ENCODE measurements around the gene DPYSL5.

DPYSL5 gene

DNA sequence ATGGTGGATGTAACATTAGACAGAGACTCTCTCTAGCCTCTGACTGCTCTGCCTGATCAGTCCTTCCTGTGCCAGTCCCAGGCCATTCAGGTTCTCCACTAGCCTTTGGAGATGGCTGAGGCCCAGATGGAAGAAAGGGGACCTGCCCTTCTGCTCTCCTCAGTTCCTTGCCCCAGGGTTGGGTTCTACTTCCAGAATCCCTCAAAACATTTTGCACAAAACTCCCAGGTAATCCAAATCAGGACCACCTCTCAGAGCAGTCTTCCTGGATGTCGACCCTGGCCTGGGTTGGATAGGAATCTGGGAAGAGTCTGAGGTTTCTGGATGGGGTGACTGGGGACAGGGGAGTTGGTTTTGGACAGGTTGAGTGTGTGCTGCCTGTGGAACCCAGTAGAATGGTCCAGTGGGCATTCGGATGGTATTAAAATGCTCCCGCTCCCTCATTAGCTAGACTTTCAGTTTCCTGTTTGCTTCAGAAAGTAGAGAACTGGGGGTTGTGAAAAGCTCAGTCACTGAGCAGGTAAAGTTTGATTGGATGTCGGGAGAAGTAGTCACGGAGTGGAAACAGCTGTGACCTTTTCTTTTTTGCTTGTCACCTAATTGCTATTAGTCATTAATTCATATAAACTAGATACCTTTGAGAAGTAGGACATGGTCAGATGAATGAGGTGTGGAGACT, 37.9 kb downstream of the DPYSL5 start:
- TF ChIP-seq EZH2phosphoT487 (IDR thresholded peaks at IDR 0.05; ENCODE audit: low read depth) = no peak
- TF ChIP-seq, protein P1, sequence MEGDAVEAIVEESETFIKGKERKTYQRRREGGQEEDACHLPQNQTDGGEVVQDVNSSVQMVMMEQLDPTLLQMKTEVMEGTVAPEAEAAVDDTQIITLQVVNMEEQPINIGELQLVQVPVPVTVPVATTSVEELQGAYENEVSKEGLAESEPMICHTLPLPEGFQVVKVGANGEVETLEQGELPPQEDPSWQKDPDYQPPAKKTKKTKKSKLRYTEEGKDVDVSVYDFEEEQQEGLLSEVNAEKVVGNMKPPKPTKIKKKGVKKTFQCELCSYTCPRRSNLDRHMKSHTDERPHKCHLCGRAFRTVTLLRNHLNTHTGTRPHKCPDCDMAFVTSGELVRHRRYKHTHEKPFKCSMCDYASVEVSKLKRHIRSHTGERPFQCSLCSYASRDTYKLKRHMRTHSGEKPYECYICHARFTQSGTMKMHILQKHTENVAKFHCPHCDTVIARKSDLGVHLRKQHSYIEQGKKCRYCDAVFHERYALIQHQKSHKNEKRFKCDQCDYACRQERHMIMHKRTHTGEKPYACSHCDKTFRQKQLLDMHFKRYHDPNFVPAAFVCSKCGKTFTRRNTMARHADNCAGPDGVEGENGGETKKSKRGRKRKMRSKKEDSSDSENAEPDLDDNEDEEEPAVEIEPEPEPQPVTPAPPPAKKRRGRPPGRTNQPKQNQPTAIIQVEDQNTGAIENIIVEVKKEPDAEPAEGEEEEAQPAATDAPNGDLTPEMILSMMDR (IDR thresholded peaks at IDR 0.05; ENCODE audit: low read depth, low read length) = no peak
- Histone ChIP-seq H2AFZ (ENCODE audit: low read depth, low read length) (no peak overlapping the region), H3K4me1 (ENCODE audit: low read length) (peaks cover 26% of the 10 kb centered on the region)

DNA sequence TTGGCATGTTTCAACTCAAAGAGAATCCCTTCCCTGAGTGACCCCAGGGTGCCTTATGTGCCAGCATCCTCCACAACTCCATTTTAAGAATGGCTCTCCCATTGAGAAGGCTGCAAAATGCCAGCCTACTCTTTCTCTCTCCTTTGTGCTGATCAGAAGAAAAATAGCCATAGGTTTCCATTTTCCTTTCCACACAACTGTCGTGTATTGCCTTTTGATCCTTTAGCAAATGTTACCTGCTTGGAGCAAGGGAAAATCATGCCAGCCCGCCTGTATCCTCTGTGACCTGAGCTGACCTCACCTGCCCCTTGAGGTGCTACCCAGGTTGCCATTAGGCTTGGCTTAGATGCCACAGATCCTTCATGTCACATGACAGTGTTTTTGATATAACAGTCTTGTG, 38.8 kb downstream of the DPYSL5 start:
- TF ChIP-seq, protein P1 (IDR thresholded peaks at IDR 0.05; ENCODE audit: low read depth, low read length) = no peak
- TF ChIP-seq EZH2phosphoT487 (IDR thresholded peaks at IDR 0.05; ENCODE audit: low read depth) = no peak
- H4K20me1 ChIP-seq (ENCODE audit: insufficient read depth, low read length) = no peaks in the 10 kb centered on the region
- no peak overlapping the region for H2AFZ ChIP-seq (ENCODE audit: low read depth, low read length)
- no peak overlapping the region for H3K27ac ChIP-seq (ENCODE audit: low read length)
- peaks cover 3% of the 10 kb centered on the region; the same call in 1 of the 2 replicates for H3K27me3 ChIP-seq (ENCODE audit: low read depth, low read length)
- peak overlapping the region; percentile 81 for H3K4me2 ChIP-seq (ENCODE audit: low read length)
- peaks cover 26% of the 10 kb centered on the region for H3K4me1 ChIP-seq (ENCODE audit: low read length)
- H3K36me3 ChIP-seq (replicated peaks; ENCODE audit: low read depth, low read length) = no peaks in the 10 kb centered on the region
- no peak overlapping the region for H3K9ac ChIP-seq (ENCODE audit: low read length)
- peak overlapping the region; percentile 50; the same call in 1 of the 2 replicates for H3K4me3 ChIP-seq (ENCODE audit: low read length)
- H3K79me2 ChIP-seq (ENCODE audit: low read length) = no peaks in the 10 kb centered on the region
- no peaks in the 10 kb centered on the region for H3K9me3 ChIP-seq (ENCODE audit: insufficient read depth, low read length)

More for the DNA sequence above, 37.9 kb downstream of the DPYSL5 start:
- Histone ChIP-seq H3K27me3 (ENCODE audit: low read depth, low read length) (peaks cover 7% of the 10 kb centered on the region), H3K79me2 (ENCODE audit: low read length) (no peaks in the 10 kb centered on the region), H3K9ac (ENCODE audit: low read length) (no peak overlapping the region), H3K27ac (ENCODE audit: low read length) (no peak overlapping the region), H3K4me2 (ENCODE audit: low read length) (peak overlapping the region; percentile 65), H3K4me3 (ENCODE audit: low read length) (peak overlapping the region; percentile 30; the same call in 1 of the 2 replicates), H3K9me3 (ENCODE audit: insufficient read depth, low read length) (no peaks in the 10 kb centered on the region), H4K20me1 (ENCODE audit: insufficient read depth, low read length) (no peaks in the 10 kb centered on the region), H3K36me3 (replicated peaks; ENCODE audit: low read depth, low read length) (no peaks in the 10 kb centered on the region)

DNA sequence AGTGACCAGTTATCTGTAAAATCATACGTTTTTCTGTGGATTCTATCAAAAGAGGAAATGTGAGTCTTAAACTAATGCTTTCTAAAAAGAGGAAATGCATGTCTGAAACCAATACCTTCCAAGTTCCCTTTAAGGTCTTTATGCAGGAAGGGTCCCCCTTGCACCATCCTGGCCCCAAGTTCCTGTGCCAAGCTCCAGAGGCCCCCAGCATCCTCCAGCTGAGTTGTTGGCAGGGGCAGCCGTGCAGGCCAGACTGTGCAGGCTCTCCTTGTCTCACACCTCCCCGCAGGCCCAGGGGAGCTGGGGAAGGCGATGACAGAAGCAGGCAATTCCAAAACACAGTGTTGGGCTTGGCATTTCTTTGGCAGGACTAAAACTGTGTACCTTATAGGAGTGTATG, 39.2 kb downstream of the DPYSL5 start:
- Histone ChIP-seq H3K4me1 (ENCODE audit: low read length) (peaks cover 26% of the 10 kb centered on the region), H2AFZ (ENCODE audit: low read depth, low read length) (no peak overlapping the region), H3K4me2 (ENCODE audit: low read length) (peak overlapping the region; percentile 81), H3K4me3 (ENCODE audit: low read length) (peak overlapping the region; percentile 50; the same call in 1 of the 2 replicates), H3K79me2 (ENCODE audit: low read length) (no peaks in the 10 kb centered on the region), H3K9me3 (ENCODE audit: insufficient read depth, low read length) (no peaks in the 10 kb centered on the region), H4K20me1 (ENCODE audit: insufficient read depth, low read length) (no peaks in the 10 kb centered on the region), H3K27me3 (ENCODE audit: low read depth, low read length) (peaks cover 3% of the 10 kb centered on the region; the same call in 1 of the 2 replicates), H3K27ac (ENCODE audit: low read length) (no peak overlapping the region), H3K9ac (ENCODE audit: low read length) (no peak overlapping the region), H3K36me3 (replicated peaks; ENCODE audit: low read depth, low read length) (no peaks in the 10 kb centered on the region)
- no peak for TF ChIP-seq EZH2phosphoT487 (IDR thresholded peaks at IDR 0.05; ENCODE audit: low read depth)
- TF ChIP-seq, protein P1 (IDR thresholded peaks at IDR 0.05; ENCODE audit: low read depth, low read length) = no peak

DNA sequence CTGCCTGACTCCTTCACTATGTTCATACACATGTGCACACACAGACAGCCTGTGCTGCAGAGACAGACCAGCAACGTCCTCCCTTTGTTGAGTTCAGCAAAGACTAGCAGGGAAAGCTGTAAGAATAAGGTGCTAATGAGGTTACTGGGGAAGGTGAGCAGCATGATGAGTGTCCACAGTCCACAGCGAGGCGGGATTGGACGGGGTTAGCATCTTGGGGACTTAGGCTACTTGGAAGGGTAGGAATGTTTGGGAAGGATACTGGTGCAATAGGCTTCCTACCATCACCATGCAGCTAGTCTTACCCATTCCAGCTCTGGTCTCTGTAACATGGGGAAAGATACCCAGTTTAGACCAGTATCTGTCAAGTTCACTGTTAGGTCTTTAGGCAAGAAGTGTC, 41.9 kb downstream of the DPYSL5 start:
- H3K4me1 ChIP-seq (ENCODE audit: low read length) = peaks cover 26% of the 10 kb centered on the region
- H3K4me2 ChIP-seq (ENCODE audit: low read length) = no peak overlapping the region
- no peak overlapping the region for H3K9ac ChIP-seq (ENCODE audit: low read length)
- no peaks in the 10 kb centered on the region for H4K20me1 ChIP-seq (ENCODE audit: insufficient read depth, low read length)
- H3K36me3 ChIP-seq (replicated peaks; ENCODE audit: low read depth, low read length) = no peaks in the 10 kb centered on the region
- H2AFZ ChIP-seq (ENCODE audit: low read depth, low read length) = no peak overlapping the region
- no peaks in the 10 kb centered on the region for H3K9me3 ChIP-seq (ENCODE audit: insufficient read depth, low read length)
- H3K79me2 ChIP-seq (ENCODE audit: low read length) = no peaks in the 10 kb centered on the region
- no peak for TF ChIP-seq EZH2phosphoT487 (IDR thresholded peaks at IDR 0.05; ENCODE audit: low read depth)
- TF ChIP-seq, protein P1 (IDR thresholded peaks at IDR 0.05; ENCODE audit: low read depth, low read length) = no peak
- H3K4me3 ChIP-seq (ENCODE audit: low read length) = no peak overlapping the region
- no peak overlapping the region for H3K27ac ChIP-seq (ENCODE audit: low read length)
- H3K27me3 ChIP-seq (ENCODE audit: low read depth, low read length) = no peaks in the 10 kb centered on the region
